Lower leg skin (tissue), 4 donors: ENCODE data around the gene LAMP5. TPM values are rescaled to one million over a fixed set of nuclear protein-coding genes. Genes with fewer than 3 reads are reported as not detected.

Experiments used
- DNase-seq, 2 donors: peaks; one replicate each; pipeline ENCODE4 v3.0.0-alpha.2; 2019; ENCODE audit warnings: low spot score in 2 of 2
- H3K4me3 ChIP-seq: fragments of 200-600 bp; sonication (generic); 2 replicates; pipeline ENCODE4 v1.5.1; 2017; ENCODE audit warnings: mild to moderate bottlenecking, low read depth; ENCODE audit not compliant: poor library complexity, severe bottlenecking
- POLR2A ChIP-seq, 2 donors: fragments of 450-650 bp; IDR thresholded peaks; one replicate each; pipeline ENCODE4 v1.6.1; 2016 to 2017; ENCODE audit warnings: antibody characterized with exemption in 2 of 2, mild to moderate bottlenecking in 1 of 2, moderate library complexity in 1 of 2
- WGBS, 2 donors: methylation state at CpG; one replicate each; pipeline ENCODE4 v1.1.5; 2018; 5-methylcytosine and 5-hydroxymethylcytosine counted together
- intact Hi-C: fragments of 100-400 bp; cut with DNase I; formaldehyde crosslinking; loops from one replicate; pipeline ENCODE4 v1.15.0; 2023; ENCODE audit warnings: low total_unique reads
- total RNA-seq, 4 donors: library from RNA; depleted of rRNA; stranded (reverse); fragments of >200 nt; gene quantifications; one replicate each; pipeline ENCODE4 v1.1.0, GENCODE V29; 2016
- TF ChIP-seq, protein P1 (sequence below), 3 donors: fragments of 450-650 bp; IDR thresholded peaks; one replicate each; pipeline ENCODE4 v1.5.1; 2016; ENCODE audit warnings: antibody characterized with exemption in 3 of 3, mild to moderate bottlenecking in 3 of 3, moderate library complexity in 2 of 3

Gene LAMP5
- total RNA-seq, 4 donors from 2014 or later = 0.16 to 0.19 TPM; not detected in 2

DNA sequence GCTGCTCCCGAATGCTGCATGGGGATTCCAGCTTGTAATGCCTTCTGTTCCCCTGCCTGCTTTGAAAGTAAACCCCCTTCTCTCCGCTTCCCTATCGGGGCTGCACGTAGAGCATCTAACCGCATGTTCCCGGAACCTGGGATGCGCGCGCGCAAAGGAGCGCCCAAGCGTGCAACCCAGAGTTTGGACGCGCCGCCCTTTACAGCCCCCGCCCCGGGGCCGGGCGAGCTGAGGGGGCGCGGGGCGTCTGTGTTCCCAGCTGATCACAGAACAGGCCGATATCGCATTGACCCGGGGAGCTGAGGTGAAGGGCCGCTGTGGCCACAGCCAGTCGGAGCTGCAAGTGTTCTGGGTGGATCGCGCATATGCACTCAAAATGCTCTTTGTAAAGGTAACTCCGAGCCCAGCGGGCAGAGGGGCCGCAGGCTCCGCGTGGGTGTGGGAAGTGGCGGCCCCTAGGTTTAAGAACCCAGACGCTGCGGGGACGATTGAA, 1.4 kb downstream of the LAMP5 start:
- intact Hi-C loops = no loop called here
- no peak for DNase-seq
- no peak overlapping the region for H3K4me3 ChIP-seq
- WGBS, 2 donors = 0 to 3% methylated on average over 14 to 36 of the region's 38 CpGs
- TF ChIP-seq, protein P1, sequence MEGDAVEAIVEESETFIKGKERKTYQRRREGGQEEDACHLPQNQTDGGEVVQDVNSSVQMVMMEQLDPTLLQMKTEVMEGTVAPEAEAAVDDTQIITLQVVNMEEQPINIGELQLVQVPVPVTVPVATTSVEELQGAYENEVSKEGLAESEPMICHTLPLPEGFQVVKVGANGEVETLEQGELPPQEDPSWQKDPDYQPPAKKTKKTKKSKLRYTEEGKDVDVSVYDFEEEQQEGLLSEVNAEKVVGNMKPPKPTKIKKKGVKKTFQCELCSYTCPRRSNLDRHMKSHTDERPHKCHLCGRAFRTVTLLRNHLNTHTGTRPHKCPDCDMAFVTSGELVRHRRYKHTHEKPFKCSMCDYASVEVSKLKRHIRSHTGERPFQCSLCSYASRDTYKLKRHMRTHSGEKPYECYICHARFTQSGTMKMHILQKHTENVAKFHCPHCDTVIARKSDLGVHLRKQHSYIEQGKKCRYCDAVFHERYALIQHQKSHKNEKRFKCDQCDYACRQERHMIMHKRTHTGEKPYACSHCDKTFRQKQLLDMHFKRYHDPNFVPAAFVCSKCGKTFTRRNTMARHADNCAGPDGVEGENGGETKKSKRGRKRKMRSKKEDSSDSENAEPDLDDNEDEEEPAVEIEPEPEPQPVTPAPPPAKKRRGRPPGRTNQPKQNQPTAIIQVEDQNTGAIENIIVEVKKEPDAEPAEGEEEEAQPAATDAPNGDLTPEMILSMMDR (IDR thresholded peaks at IDR 0.05) = no peak
- no peak for TF ChIP-seq POLR2A (IDR thresholded peaks at IDR 0.05)

- intact Hi-C loops = no loop called here
- no peak for DNase-seq
- 7 to 8% methylated on average over 28 of the region's 28 CpGs for WGBS, 2 donors
- no peak for TF ChIP-seq POLR2A (IDR thresholded peaks at IDR 0.05)
- TF ChIP-seq, protein P1 (IDR thresholded peaks at IDR 0.05) = no peak
- no peak overlapping the region for H3K4me3 ChIP-seq
Measured at GRCh38 chr20:9516234-9516871, 2.0 kb downstream of the LAMP5 start.

GRCh38 chr20:9517297-9518162, 3.1 kb downstream of the LAMP5 start:
- DNase-seq = no peak
- intact Hi-C loops = no loop called here
- no peak for TF ChIP-seq POLR2A (IDR thresholded peaks at IDR 0.05)
- TF ChIP-seq, protein P1 (IDR thresholded peaks at IDR 0.05) = no peak
- WGBS, 2 donors = 52 to 58% methylated on average over 8 of the region's 8 CpGs
- H3K4me3 ChIP-seq = no peak overlapping the region

DNA sequence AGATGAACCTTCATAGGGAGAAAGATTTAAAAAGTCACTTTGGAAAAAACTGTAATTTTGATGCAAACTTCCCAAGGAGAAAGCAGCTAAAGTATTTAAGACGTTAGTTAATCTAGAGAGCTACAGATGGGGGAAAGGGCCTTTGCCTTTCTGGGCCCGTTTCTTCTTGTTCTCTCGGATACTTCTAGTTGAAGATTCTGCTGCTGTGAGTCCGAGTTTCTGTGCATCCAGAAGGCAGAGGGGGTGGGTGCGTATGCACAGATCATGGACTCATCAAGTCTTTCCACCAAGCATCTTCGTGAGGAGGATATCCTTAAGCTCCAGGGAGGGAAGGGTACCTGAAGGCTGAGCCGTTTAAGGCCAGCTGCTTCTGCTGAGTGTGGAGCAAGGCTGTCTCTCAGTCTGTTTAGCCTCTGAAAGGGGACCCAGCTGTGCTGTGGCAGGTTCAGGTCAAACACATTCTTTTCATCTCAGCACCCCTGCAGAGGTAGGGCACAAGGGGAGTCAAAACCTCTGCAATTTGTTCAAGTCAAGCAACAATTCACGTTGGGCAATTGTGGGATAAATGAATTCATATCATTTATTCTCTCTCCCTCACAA, 4.3 kb downstream of the LAMP5 start:
- WGBS, 2 donors = 39 to 40% methylated on average over 8 of the region's 8 CpGs
- no peak for TF ChIP-seq POLR2A (IDR thresholded peaks at IDR 0.05)
- TF ChIP-seq, protein P1 (IDR thresholded peaks at IDR 0.05) = no peak
- no peak overlapping the region for H3K4me3 ChIP-seq
- intact Hi-C loops = no loop called here
- no peak for DNase-seq

DNA sequence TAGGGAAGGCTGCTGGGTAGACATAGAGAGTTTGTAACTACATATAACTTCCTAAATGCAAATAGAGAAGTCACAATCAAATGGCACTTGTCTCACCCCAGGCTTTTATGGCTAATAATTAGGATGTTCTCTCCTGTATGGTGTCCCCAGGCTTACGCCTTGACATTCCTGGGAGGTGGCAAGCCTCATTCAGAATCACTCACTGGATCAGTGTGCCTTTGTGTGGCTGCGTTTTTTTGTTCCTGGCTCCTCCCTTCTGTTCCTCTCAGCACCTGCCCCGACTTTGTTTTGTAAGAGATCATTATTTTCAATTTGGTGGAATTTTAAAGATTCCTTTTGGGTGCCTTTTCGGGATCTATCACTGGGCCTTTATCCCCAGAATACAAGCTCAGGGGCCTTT, 5.7 kb downstream of the LAMP5 start:
- TF ChIP-seq POLR2A (IDR thresholded peaks at IDR 0.05) = no peak
- TF ChIP-seq, protein P1 (IDR thresholded peaks at IDR 0.05) = no peak
- 63% methylated on average over 4 of the region's 4 CpGs for WGBS, 2 donors
- no peak for DNase-seq
- no peak overlapping the region for H3K4me3 ChIP-seq
- intact Hi-C loops = no loop called here
